Measurements from ENCODE around the gene PPARG. TPM values are rescaled to one million over a fixed set of nuclear protein-coding genes. Genes with fewer than 3 reads are reported as not detected.

Gene PPARG
- total and polyA plus RNA-seq, 2 experiments from 2014 or later: 0.15 to 0.42 TPM

- Mint-ChIP-seq H3K36me3 (ENCODE audit: low read depth) (no peaks in the 10 kb centered on the region; the same call in 2 of the 3 replicates), H3K27me3 (ENCODE audit: insufficient read depth, low read depth, poor library complexity) (no peaks in the 10 kb centered on the region), H3K4me1 (no peaks in the 10 kb centered on the region), H3K9me3 (peaks cover 8% of the 10 kb centered on the region; the same call in 2 of the 3 replicates), H3K4me3 (no peak overlapping the region), H3K27ac (no peak overlapping the region)
- no peaks in the 10 kb centered on the region for H3K79me2 ChIP-seq (replicated peaks; ENCODE audit: insufficient read depth)
- H4K20me1 ChIP-seq (replicated peaks; ENCODE audit: insufficient read depth): no peaks in the 10 kb centered on the region
- H3K9me2 ChIP-seq (ENCODE audit: insufficient read depth): no peaks in the 10 kb centered on the region
- no peak overlapping the region for H3K4me3 ChIP-seq
- no peaks in the 10 kb centered on the region for H3F3A ChIP-seq (replicated peaks; ENCODE audit: low read depth)
- no peak overlapping the region for H2AFZ ChIP-seq
- ATAC-seq (no peak), DNase-seq (ENCODE audit: low spot score) (no peak)
- no peaks in the 10 kb centered on the region for H3K4me1 ChIP-seq (ENCODE audit: insufficient read depth)
- no peaks in the 10 kb centered on the region for H3K27me3 ChIP-seq (ENCODE audit: insufficient read depth)
- TF ChIP-seq CREB1 (CRISPR knock-in tag; IDR thresholded peaks at IDR 0.05; ENCODE audit: low read depth) (no peak), STAT1 (IDR thresholded peaks at IDR 0.05; ENCODE audit: unreplicated experiment) (no peak), ZNF462 (CRISPR knock-in tag; IDR thresholded peaks at IDR 0.05) (no peak), EZH2 (IDR thresholded peaks at IDR 0.05; ENCODE audit: low read depth, unreplicated experiment) (no peak), ZNF114 (CRISPR knock-in tag; IDR thresholded peaks at IDR 0.05) (no peak), ETS1 (IDR thresholded peaks at IDR 0.05) (no peak), CTCF (conservative IDR thresholded peaks at IDR 0.05; ENCODE audit: low read depth in 2 of 2) (no peak), EZH2phosphoT487 (IDR thresholded peaks at IDR 0.05; ENCODE audit: unreplicated experiment) (no peak), NANOG (IDR thresholded peaks at IDR 0.05; ENCODE audit: borderline replicate concordance) (no peak)
- no peaks in the 10 kb centered on the region for H3K36me3 ChIP-seq (ENCODE audit: insufficient read depth)
- H3K4me2 ChIP-seq: no peak overlapping the region
- H3K27ac ChIP-seq (ENCODE audit: low read depth): no peak overlapping the region
Measured at GRCh38 chr3:12252889-12253288, 36.0 kb upstream of the PPARG start.
